Activated naive CD4-positive, alpha-beta T cell (primary cell): ENCODE data around the gene TSC22D3.
"Not testable (repeated sequence)": the region's sequence is repeated elsewhere in the genome, so short reads cannot be mapped to it uniquely, and the experiment has no call there.

Source experiments
- DNase-seq, 4 experiments: peaks; one replicate each; lab custom pipeline; 2025; lab: John Stamatoyannopoulos, UW

Gene TSC22D3

DNA sequence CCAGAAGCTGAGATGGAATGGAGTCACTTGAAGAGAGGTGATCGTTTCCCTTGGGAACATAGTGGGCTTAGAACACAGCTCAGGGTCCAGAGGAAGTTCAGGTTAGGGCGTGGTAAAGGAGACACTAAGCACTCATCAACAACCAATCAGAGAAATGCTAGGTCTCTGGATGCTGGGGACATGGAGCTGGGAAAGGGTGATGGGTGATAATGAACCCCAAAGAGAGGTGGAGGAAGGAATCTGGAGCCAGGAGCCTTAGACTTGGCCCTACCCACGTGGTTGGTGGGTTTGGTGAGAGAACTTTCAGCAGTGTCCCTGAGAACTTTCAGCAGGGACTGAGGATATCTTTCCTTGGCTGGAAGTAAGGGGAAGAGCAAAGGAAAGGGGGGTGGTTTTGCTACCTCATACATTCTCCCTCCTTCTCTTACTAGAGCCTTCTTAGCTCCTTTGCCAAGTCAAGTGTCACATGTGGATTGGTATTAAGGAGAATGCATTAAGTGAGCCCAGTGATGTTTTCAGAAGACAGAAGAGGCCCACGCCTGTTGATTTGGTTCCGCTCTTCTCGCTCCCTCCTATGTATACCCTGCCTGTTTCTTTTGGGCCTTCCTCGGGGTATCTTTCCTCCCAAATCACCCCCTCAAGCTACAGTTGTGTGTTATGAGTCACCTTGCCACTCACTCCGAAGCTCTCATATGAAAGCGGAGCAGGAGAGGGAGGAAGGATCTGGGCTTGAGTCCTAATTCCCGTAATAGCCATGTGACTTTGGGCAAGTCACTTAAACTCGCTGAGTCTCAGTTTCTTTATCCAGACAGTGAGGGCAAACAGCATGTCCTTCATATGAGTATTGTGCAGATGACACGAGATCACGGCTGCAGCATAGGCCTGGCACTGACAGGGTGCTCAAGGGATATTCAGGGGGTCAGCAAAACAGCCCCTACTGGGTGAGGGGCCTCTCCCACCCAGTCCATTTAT lies 63.1 kb downstream of the TSC22D3 start:
- peak in 1 of 4 experiments; percentile 7 for DNase-seq

DNA sequence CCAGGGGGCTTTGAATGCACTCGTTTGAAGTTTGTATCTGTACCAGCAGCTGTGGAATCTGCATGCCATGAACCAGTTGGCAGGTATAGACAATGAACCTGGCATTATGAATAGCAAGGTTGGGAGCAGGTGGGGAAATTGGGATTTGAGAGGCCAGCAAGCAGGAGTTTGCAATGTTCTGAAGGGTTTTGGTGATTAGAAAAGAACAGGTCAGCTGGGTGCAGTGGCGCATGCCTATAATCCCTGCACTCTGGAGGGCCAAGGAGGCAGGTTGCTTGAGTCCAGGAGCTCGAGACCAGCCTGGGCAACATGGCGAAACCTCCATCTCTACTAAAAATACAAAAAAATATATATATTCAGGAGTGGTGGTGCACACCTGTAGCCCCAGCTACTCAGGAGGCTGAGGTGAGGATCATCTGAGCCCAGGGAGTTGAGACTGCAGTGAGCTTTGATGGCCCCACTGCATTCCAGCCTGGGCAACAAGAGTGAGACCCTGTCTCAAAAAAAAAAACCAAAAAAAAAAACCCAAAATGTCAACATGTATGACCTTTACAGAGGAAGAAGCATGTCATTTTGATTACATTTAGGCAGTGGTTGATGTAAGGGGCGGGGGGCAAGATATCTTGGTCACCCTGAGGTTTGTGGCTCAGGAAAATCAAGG lies 63.9 kb downstream of the TSC22D3 start:
- DNase-seq, result no peak

DNA sequence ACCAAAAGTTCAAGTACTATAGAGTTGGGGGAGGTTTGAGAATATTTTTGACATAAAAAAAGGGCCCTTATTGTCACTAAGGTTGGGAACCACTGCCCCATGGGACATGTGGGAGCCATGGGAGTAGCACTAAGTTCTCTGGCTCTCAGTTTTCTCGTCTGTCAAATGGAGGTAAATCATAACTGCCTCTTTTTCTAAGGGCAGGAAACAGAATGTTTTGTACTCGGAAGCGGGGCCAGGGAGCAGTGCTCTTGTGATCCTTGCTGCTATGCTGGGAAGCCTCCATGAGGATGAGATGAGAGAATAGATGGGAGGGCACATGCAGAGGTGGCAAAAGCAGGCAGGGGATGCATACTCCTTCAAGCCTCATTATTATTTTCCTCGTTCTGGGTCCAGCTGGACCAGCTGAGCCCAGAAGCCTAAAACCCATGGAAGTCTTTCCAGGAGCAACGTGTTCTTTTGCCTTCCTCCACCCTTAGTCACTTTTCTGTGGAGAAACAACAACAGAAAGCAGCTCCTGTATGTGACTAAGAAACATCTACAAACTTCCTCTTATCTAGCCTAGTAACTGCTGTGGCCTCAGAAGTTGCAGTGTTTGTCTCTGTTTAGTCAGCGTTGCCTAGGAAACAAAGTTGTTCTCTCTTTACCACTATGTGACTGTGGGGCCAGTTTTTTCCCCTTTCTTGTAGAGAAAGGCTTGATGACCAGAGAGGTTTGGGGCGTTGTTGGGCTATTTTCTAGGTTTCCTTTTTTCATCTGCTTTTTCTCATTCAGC lies 64.8 kb downstream of the TSC22D3 start:
- peak in 1 of 4 experiments; percentile 1 for DNase-seq

DNA sequence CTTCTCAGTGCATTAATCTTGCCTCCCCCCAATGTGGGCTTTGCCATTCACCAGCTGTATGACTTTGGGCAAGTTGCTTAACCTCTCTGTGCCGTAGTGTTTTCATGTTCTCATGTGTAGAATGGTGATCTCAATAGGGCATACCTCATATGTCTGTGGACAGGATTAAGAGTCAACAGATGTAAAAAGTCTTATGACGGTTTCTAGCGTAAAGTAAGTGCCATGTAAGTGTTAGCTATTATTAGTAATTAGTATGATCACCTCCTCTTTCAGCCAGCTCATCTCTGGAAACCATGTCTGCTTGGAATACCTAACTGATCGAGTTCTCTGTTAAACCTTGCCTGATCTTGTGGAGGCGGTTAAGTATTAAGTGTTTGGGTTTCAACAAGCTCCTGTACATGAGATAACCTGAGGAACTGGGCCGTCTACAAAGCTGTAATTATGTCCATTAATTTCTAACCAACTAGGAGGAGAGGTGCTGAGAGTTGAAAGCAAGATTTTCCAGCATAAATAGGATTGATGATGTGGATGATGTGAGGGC lies 66.3 kb downstream of the TSC22D3 start:
- DNase-seq, result no peak

DNA sequence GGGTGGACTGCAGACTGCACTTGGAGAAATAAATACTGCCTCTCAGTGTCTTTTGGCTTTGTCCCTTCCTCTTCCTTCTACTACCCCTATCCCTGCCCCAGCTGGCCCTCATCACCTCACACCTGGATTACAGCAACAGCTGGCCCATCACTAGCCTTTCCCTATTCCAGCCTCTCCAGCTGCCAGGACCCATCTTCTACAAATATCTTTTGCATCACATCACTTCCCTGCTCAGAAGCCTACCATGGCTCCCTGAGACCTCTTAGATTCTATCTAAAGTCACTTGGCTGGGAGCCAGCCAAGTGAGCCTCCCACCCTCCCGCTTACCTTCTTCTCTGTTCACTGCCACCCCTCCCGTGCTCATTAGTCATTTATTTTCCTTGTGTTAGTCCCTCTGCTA lies 66.8 kb downstream of the TSC22D3 start:
- no peak for DNase-seq

DNA sequence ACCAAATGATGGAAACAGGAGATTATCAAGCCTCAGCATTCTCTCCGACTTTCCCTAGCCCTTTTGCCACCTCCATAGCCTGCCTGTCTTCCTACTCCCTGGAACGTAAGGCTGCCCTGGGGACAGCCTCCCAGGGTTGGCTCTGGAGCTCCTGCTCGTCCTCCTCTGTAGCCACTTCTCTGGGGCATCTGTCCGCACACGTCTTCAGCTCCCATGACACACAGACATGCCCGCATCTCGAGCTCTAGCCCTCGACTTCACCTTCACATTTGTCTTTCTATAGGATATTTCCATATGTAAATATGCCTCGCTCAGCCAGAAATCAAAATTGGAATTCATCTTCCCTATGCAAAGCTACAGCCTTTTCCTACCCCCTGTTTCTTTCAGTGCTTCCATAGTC lies 67.7 kb downstream of the TSC22D3 start:
- DNase-seq, result no peak

DNA sequence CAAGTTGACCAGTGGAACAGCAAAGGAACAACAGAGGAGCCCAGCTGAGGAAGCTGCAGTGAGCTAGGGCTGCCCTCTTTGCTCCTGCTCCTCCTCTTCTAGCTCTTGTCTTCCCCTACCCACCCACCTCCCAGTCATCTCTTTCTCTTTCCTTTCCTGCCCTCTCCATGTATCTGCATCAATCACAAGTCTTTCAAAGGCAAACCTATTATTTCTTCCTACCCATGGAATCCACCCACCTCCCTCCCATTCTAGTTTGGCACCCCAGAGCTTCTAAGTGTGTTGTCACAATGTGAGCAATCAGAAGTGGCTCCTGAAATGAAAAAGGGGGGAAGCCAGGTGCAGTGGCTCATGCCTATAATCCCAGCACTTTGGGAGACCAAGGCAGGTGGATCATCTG lies 69.3 kb downstream of the TSC22D3 start:
- no peak for DNase-seq

DNA sequence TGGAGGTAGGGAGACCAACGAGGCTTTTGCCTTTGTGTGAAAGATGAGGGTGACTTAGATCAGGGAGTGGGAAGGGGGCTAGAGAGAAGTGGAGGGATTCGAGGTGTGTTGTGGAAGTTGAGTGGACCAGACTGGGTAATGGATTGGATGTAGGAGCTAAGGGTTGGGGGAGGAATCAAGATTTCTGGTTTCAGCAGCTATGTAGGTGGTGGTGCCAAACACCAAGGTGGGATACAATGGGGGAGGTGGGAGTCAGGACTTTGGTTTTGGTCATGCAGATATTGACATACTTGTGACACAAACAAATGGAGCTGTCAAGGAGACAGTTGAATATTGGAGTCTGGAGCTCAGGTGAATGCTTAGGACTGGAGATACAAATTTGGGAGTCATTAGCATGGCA lies 71.0 kb downstream of the TSC22D3 start:
- no peak for DNase-seq

DNA sequence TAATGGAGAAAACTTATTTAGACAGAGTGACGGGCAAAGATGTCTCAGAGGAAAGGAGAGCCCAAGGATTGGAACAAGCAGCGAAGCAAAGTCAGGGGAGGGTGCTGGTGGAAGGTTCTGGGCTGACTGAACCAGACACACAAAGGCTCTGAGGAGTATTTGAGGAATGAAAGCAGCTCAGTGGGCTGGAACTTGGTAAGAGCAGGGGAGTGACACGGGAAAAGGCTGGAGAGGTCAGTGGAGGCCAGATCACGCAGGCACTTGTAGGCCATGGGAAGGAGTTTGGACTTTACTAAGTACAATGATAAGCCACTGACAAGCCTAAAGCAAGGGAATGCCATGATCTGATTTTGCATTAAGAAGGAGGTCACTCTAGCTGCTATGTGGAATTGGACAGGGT lies 71.4 kb downstream of the TSC22D3 start:
- no peak for DNase-seq

DNA sequence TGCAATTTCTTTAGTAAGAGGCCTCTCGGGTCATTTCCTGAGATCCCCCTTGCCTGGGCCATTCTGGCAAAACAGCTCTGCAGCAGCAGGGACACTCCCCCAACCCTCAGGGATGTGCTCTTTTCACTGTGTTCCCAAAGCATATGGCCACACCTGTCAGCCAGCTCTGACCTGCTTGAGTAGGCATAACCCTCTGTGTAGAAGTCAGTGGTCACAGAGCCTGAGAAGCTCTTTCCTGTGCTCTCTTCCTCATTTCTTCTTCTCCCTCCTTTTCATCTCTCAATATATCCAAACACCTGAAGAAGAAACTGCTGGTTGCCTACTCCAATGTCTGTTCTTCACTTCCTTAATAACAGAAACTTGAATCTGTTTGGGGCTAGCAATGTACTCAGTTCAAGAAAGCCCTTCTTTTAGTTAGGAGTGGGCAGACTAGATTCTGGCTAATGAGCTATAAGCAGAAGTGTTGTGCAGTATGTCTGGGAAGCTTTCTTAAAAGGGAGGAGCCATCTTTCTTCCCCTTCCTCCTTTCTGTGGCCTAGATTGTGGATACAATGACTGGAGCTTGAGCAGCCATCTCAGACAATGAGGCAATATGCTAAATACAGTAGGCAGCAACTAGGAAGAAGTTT lies 74.0 kb downstream of the TSC22D3 start:
- no peak for DNase-seq

DNA sequence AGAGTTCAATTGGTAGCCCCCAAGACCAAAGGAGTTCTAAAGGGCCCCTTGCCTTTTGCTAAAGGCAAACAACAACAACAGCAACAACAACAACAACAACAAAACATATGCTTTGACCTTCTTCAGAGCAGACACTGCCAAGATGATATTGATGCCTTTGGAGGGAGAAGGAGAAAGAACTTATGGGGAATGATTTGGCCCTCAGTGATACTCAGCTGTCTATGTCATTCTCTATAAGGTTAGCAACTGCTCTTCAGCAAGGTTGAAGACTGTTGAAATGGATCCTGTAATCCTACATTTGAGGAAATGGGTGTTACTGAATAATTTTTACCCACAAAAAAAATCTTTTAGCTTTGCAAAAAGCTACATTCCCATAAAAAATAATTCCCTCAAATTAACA lies 74.8 kb downstream of the TSC22D3 start:
- DNase-seq, result no peak

DNA sequence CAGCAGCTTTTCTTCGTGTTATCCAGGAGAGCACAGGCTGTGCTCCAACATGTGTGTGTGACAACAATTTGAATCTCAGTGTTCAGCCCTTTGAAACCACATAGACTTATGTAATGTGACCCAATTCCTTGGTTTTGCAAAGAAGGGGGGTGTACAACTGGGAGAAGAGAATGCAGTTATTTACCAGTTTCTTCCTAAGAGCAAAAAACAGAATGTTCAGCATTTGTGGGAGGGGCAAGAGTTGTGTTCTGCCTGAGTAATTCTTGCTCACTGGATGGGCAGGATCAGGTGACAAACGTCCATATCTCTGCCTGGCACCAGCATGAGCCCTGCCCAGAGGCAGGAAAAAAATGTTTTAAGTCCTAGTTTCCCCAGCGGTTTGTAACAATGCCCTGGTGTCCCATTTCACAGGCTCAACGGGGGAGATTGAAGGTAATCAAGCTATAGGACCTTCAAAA lies 75.2 kb downstream of the TSC22D3 start:
- no peak for DNase-seq

DNA sequence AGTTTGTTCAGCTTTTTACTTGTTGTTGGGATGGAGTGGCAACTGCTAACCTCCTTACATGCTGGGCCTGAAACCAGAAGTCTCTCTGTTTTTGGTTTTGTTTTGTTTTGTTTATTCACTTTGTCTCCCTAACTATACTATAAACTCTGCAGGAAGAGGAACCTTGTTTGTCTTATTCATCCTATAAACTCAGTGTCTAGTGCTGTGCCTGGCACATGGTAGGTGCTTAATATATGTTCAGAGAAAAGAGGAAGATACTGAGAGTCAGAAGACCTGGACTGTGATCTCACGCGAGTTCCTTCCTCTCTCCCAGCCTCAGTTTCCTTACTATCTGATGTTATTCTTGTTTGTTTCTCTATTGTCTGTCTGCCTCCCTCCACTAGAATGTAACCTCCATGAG lies 76.0 kb downstream of the TSC22D3 start:
- DNase-seq, result no peak

DNA sequence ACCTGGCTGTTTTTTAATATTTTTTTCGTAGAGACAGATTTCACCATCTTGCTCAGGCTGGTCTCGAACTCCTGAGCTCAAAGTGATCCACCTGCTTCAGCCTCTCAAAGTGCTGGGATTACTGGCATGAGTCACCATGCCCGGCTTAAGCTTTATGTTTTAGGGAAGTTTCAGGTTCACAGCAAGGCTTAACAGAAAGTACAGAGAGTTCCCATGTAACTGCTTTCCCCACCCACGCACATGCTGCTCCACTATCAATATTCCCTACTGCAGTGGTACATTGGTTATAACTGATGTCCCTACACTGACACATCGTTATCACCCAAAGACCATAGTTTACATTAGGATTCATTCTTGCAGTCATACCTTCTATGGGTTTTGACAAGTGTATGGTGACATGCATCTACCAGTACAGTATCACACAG lies 84.6 kb downstream of the TSC22D3 start:
- no peak for DNase-seq

DNA sequence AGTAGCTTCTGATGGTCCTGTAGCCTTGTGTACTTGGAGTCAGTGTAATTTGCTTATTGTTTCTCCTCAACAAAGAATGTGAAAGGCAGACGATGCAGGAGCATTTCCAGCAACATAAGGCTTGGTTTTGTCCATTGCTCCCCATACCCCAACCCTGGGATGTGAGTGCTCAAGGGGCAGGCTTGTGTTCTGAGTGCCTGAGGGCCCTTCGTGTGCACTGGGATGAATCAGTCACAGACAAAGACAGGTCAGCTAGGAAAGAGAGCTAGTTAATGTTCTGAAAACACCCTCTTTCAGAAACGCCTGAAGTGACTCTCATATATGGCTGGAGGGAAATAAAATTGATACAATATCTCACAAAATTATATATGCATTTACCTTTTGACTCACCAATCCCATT lies 88.1 kb downstream of the TSC22D3 start:
- no peak for DNase-seq

DNA sequence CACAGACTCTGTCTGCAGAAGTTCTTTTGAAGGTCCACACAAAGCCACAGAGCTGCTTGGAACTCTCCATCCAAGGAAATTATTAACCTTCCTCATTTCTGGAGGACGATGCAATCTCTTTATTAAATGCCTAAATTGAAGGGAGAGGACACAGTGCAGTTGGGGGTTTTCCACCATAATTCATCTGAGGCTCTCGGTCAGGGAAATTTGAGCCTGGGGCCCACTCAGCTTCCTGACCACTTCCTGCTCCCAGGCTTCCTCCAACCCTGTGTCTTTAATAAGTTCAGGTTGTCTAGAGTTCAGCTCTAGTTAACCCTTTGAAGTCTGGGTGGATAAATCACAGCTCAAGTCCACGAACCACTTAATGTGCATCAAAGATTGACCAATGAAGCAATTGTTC lies 88.8 kb downstream of the TSC22D3 start:
- DNase-seq, result no peak

DNA sequence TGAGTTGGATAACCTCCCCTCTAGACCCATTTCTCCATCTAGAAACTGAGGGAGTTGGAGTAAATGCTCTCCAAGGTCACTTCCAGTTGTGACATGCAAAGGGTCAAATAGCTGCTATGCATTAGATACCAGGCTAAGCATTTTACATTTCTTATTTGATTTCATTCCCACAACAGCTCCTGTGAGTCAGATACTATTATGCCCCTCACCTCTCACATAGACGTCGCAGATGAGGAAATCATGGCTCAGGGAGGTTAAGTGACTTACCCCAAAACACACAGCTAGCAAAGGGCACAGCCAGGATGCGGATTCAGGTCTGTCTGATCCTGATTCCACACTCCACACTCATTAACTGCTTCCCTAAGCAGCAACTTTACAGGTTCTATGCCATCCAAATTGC lies 89.6 kb downstream of the TSC22D3 start:
- DNase-seq, result no peak

DNA sequence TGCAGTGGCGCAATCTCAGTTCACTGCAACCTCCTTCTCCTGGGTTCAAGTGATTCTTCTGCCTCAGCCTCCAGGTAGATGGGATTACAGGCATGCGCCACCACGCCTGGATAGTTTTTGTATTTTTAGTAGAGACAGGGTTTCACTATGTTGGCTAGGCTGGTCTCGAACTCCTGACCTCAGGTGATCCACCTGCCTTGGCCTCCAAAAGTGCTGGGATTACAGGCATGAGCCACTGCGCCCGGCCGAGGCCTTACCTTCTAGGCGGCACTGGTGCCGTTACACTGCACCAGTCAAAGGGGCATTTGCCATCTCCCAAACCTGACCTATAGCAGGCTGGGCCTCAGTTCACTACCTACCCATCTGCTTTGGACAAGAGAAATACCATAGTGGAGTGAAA lies 90.0 kb downstream of the TSC22D3 start:
- not testable (repeated sequence) for DNase-seq

DNA sequence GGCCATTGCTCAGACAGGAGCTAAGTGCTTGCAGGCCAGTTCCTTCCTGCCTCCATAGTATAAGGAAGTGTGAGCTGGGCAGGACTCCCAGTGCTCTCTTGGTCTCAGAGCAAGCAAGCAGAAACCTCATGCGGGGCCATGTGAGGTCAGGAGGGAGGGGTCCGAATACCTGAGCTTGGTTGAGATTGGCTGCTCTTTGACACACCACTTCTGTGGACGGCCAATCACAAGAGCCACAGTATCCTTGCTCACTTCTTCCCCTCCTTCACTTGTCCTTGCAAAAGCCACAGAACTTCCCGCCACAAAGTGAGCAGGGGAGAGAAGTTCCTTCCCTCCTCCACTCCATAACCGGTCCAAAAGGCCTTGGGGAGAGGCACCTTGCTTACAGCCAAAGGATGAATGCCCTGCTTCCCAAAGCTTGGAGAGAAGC lies 90.6 kb downstream of the TSC22D3 start:
- no peak for DNase-seq

DNA sequence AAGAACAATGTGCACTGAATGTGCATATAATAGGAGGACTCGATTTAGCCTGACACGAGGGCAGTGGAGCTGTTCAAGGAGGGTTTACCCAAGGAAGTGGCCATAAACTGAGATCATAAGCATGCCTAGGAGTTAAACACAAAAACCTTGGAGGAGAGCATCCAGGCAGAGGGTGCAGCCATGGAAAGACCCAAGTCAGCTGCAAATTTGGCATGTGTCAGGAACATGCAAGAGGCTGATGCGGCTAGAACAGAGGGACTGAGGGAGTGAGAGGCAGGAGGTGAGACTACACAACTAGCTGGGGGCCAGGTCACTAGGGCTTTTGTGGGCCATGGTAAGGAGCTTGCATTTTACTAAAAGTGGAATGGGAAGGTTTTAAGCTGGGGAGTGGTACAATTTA lies 91.7 kb downstream of the TSC22D3 start:
- no peak for DNase-seq

DNA sequence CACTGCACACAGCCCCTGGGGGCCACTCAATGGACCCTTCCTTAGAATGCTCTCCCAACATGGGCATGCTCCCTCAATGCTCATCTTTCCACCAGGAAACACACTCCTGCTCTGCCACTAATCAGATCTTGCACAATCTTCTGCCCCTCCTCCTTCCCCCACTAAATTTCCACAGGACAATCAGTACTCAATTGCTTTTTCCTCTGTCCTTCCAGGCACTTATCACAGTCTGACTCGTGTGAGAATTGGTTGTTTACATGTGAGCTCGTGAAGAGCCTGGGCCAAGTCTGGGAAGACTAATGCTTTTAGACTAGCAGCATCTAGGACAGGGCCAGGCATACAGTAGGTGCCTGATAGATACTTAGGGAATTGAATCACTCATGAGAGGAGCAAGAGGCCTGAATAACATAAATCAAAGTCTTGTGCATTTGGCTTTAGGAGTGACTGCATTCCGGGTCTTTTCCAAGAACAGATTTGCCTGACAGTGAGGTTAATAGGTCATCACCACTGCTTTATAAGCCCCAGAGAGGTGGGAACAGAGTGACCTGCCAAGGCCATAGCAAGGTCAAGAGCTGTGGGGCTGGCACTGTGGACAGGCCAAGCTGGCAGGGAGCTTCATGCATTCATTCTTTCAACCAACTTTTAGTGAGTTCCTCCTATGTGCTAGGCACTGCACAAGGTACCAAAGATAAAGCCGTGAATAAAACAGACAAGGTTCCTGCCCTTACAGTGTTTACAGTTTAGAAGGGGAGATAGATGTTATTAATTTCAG lies 92.3 kb downstream of the TSC22D3 start:
- DNase-seq, result no peak
